Erythroblast (primary cell): ENCODE data around the gene EIF5A.

ENCODE experiments used
- DNase-seq, 2 experiments: peaks; one replicate each; lab custom pipeline; 2025; lab: John Stamatoyannopoulos, UW
- GATA1 ChIP-seq: IDR thresholded peaks from 2 replicates; pipeline ENCODE4 v1.6.1; 2011; ENCODE audit warnings: low read depth, mild to moderate bottlenecking, control low read depth, low read length, moderate library complexity
- POLR2A ChIP-seq: IDR thresholded peaks from 2 replicates; pipeline ENCODE4 v1.6.1; 2011; ENCODE audit warnings: mild to moderate bottlenecking, low read length

The EIF5A gene

GRCh38 chr17:7340179-7340578 is 32.8 kb downstream of the EIF5A start:
- no peak for DNase-seq
- TF ChIP-seq POLR2A: no peak
- TF ChIP-seq GATA1: no peak

- TF ChIP-seq GATA1 (no peak), POLR2A (no peak)
- DNase-seq: no peak
Measured at GRCh38 chr17:7341842-7342241, 34.4 kb downstream of the EIF5A start.

- DNase-seq: no peak
- no peak for TF ChIP-seq POLR2A
Measured at GRCh38 chr17:7343250-7343649, 35.8 kb downstream of the EIF5A start.

- no peak for TF ChIP-seq POLR2A
- no peak for TF ChIP-seq GATA1
- no peak for DNase-seq
Measured at GRCh38 chr17:7346761-7347614, 39.6 kb downstream of the EIF5A start.

GRCh38 chr17:7347630-7348477 is 40.4 kb downstream of the EIF5A start:
- TF ChIP-seq GATA1 (no peak), POLR2A (no peak)
- no peak for DNase-seq

- DNase-seq: no peak
- TF ChIP-seq POLR2A (no peak), GATA1 (no peak)
Measured at GRCh38 chr17:7348478-7349242, 41.2 kb downstream of the EIF5A start.

- TF ChIP-seq GATA1 (no peak), POLR2A (no peak)
- DNase-seq: peak; percentile 76 to 88
Measured at GRCh38 chr17:7351665-7352502, 44.5 kb downstream of the EIF5A start, which contains the start of gene KCTD11. KCTD11 (plus strand) TSS chr17:7352162.

GRCh38 chr17:7352503-7352889 is 45.1 kb downstream of the EIF5A start:
- DNase-seq: no peak
- no peak for TF ChIP-seq POLR2A
- no peak for TF ChIP-seq GATA1

- TF ChIP-seq POLR2A (no peak), GATA1 (no peak)
- DNase-seq: no peak
Measured at GRCh38 chr17:7352910-7353635, 45.6 kb downstream of the EIF5A start.

GRCh38 chr17:7354262-7354843 is 46.9 kb downstream of the EIF5A start:
- DNase-seq: peak; percentile 43 to 52

GRCh38 chr17:7355053-7355452 is 47.6 kb downstream of the EIF5A start, which contains the start of gene TMEM95:
TMEM95 (plus strand) TSS chr17:7355156; CDS start chr17:7355205, 49 bp downstream.
- peak; percentile 18 to 32 for DNase-seq
- TF ChIP-seq GATA1: no peak
- TF ChIP-seq POLR2A: no peak

More at GRCh38 chr17:7354262-7354843, 46.9 kb downstream of the EIF5A start:
- TF ChIP-seq GATA1 (no peak), POLR2A (no peak)

- TF ChIP-seq GATA1: no peak
- TF ChIP-seq POLR2A: peak; percentile 14
- no peak for DNase-seq
Measured at GRCh38 chr17:7355573-7355972, 48.1 kb downstream of the EIF5A start.
